OCI-LY7 (cell line): Measurements from ENCODE around the gene C6orf120. TPM values are rescaled to one million over a fixed set of nuclear protein-coding genes. Genes with fewer than 3 reads are reported as not detected.

Source experiments
- BruUV-seq: library from RNA; stranded (reverse); fragments of 400-500 nt; replicated peaks from 2 replicates; lab custom pipeline; 2021; lab: Mats Ljungman, UMichigan
- CTCF ChIA-PET: fragments of 300-600 bp; sonication (Branson Sonifier 250); formaldehyde crosslinking; loops from one replicate; lab custom pipeline; 2022; ENCODE audit warnings: antibody characterized with exemption; ENCODE audit not compliant: unreplicated experiment; lab: Charles Lee
- POLR2A ChIA-PET: fragments of 300-600 bp; sonication (Branson Sonifier 250); formaldehyde crosslinking; loops from one replicate; lab custom pipeline; 2022; ENCODE audit warnings: antibody characterized with exemption; lab: Charles Lee
- DNase-seq: peaks from one replicate; pipeline ENCODE4 v3.0.0-alpha.2; 2015; ENCODE audit warnings: low spot score
- H2AFZ ChIP-seq: fragments of 200-600 bp; sonication (generic), shearing (Covaris generic); 2 replicates; pipeline ENCODE4 v1.6.1; 2014; ENCODE audit warnings: mild to moderate bottlenecking, antibody characterized with exemption, low read length, moderate library complexity
- H3K27ac ChIP-seq: fragments of 200-600 bp; sonication (generic); 2 replicates; pipeline ENCODE4 v1.5.1; 2014; ENCODE audit warnings: mixed run types, low read depth, mild to moderate bottlenecking, moderate library complexity, low read length, inconsistent platforms; ENCODE audit not compliant: poor library complexity, severe bottlenecking
- H3K36me3 ChIP-seq: fragments of 200-600 bp; sonication (generic); 2 replicates; pipeline ENCODE4 v1.6.1; 2014; ENCODE audit warnings: mild to moderate bottlenecking, antibody characterized with exemption, low read length, moderate library complexity, mixed read lengths; ENCODE audit not compliant: insufficient read depth
- H3K4me1 ChIP-seq: fragments of 200-600 bp; sonication (generic); 2 replicates; pipeline ENCODE4 v1.5.1; 2014; ENCODE audit warnings: mild to moderate bottlenecking, low read length; ENCODE audit not compliant: insufficient read depth, poor library complexity, severe bottlenecking
- H3K4me2 ChIP-seq: fragments of 200-600 bp; sonication (generic); 2 replicates; pipeline ENCODE4 v1.6.1; 2014; ENCODE audit warnings: mild to moderate bottlenecking, low read length
- H3K4me3 ChIP-seq: fragments of 200-600 bp; sonication (generic); 2 replicates; pipeline ENCODE4 v1.5.1; 2014; ENCODE audit warnings: mild to moderate bottlenecking, low read depth, low read length; ENCODE audit not compliant: poor library complexity, severe bottlenecking
- H3K79me2 ChIP-seq: fragments of 200-600 bp; sonication (generic); 2 replicates; pipeline ENCODE4 v1.6.1; 2016; ENCODE audit warnings: low read depth, mild to moderate bottlenecking, low read length, moderate library complexity, mixed read lengths; ENCODE audit not compliant: insufficient read depth
- H3K9me2 ChIP-seq: fragments of 200-600 bp; sonication (generic); 2 replicates; pipeline ENCODE4 v1.6.1; 2016; ENCODE audit warnings: mild to moderate bottlenecking, low read length, mixed read lengths; ENCODE audit not compliant: insufficient read depth
- H3K9me3 ChIP-seq: fragments of 200-600 bp; sonication (generic); 2 replicates; pipeline ENCODE4 v1.6.1; 2014; ENCODE audit warnings: mild to moderate bottlenecking, mixed run types, low read length, mixed read lengths
- H4K20me1 ChIP-seq: fragments of 200-600 bp; sonication (generic); 2 replicates; pipeline ENCODE4 v1.6.1; 2014; ENCODE audit warnings: mild to moderate bottlenecking, antibody characterized with exemption, low read length, moderate library complexity, mixed read lengths; ENCODE audit not compliant: insufficient read depth
- CTCF ChIP-seq: fragments of 200-600 bp; sonication (generic); conservative IDR thresholded peaks from 2 replicates; pipeline ENCODE4 v1.5.1; 2014; ENCODE audit warnings: mild to moderate bottlenecking, antibody characterized with exemption, low read length, moderate library complexity, mixed read lengths
- EZH2phosphoT487 ChIP-seq: fragments of 200-600 bp; sonication (generic); IDR thresholded peaks from 2 replicates; pipeline ENCODE4 v1.6.1; 2018; ENCODE audit warnings: low read depth, borderline replicate concordance, mild to moderate bottlenecking, mixed run types, antibody characterized with exemption, low read length, moderate library complexity, mixed read lengths
- intact Hi-C: fragments of 100-400 bp; cut with micrococcal nuclease; formaldehyde crosslinking; loops from one replicate; pipeline ENCODE4 v1.10.0; 2022; ENCODE audit not compliant: unreplicated experiment
- total RNA-seq, 2 experiments: library from RNA; depleted of rRNA in 1 of 2; stranded (reverse); fragments of >200 nt in 1 of 2; shearing (Covaris generic) in 1 of 2; gene quantifications; 2 replicates each; pipeline ENCODE4 v1.2.3, GENCODE V29; 2014 to 2022

C6orf120 gene
- total RNA-seq, 2 experiments from 2014 or later, result 19.0 to 30.3 TPM

GRCh38 chr6:169691260-169691659 lies 10.7 kb upstream of the C6orf120 start:
- ChIA-PET CTCF (no interaction called here), POLR2A (interaction anchor here (0.7 kb wide), 1 partner anchor 11 kb away, joined by 4 read pairs; the partner anchor contains the start of genes C6orf120 and WDR27)
- no peak overlapping the region for H2AFZ ChIP-seq
- TF ChIP-seq CTCF, result no peak
- no peak for TF ChIP-seq EZH2phosphoT487
- no peaks in the 10 kb centered on the region for H4K20me1 ChIP-seq
- no TSS peak for BruUV-seq
- no peaks in the 10 kb centered on the region for H3K9me2 ChIP-seq
- H3K27ac ChIP-seq, result no peak overlapping the region
- intact Hi-C loops, result no loop called here
- H3K4me3 ChIP-seq, result no peak overlapping the region
- H3K4me1 ChIP-seq, result no peaks in the 10 kb centered on the region
- peaks cover 24% of the 10 kb centered on the region for H3K9me3 ChIP-seq
- H3K4me2 ChIP-seq, result no peak overlapping the region
- 0 out of 2 replicates have a peak, but pooled peaks cover 6% of the 10 kb centered on the region for H3K79me2 ChIP-seq
- H3K36me3 ChIP-seq, result peaks cover 75% of the 10 kb centered on the region
- DNase-seq, result no peak

GRCh38 chr6:169692516-169692915 lies 9.4 kb upstream of the C6orf120 start:
- H3K4me3 ChIP-seq, result no peak overlapping the region
- no peaks in the 10 kb centered on the region for H4K20me1 ChIP-seq
- no peak for DNase-seq
- H2AFZ ChIP-seq, result no peak overlapping the region
- no peak for TF ChIP-seq CTCF
- TF ChIP-seq EZH2phosphoT487, result no peak
- no peaks in the 10 kb centered on the region for H3K9me2 ChIP-seq
- H3K9me3 ChIP-seq, result peaks cover 12% of the 10 kb centered on the region; the same call in 1 of the 2 replicates
- H3K79me2 ChIP-seq, result 0 out of 2 replicates have a peak, but pooled peaks cover 6% of the 10 kb centered on the region
- no TSS peak for BruUV-seq
- H3K4me2 ChIP-seq, result no peak overlapping the region
- intact Hi-C loops, result no loop called here
- no peak overlapping the region for H3K27ac ChIP-seq
- ChIA-PET CTCF (interaction anchor here (0.5 kb wide), 1 partner anchor 31 kb away, joined by 3 read pairs; no protein-coding TSS in a partner anchor), POLR2A (interaction anchor here (0.7 to 1.2 kb wide), 3 partner anchors 11 to 264 kb away, joined by 3 to 4 read pairs (median 3); no protein-coding TSS in a partner anchor)
- H3K4me1 ChIP-seq, result no peaks in the 10 kb centered on the region
- H3K36me3 ChIP-seq, result peaks cover 71% of the 10 kb centered on the region

GRCh38 chr6:169695131-169695530 lies 6.8 kb upstream of the C6orf120 start:
- DNase-seq, result no peak
- CTCF ChIA-PET, result no interaction called here
- no peak overlapping the region for H2AFZ ChIP-seq
- BruUV-seq, result no TSS peak
- no peak for TF ChIP-seq EZH2phosphoT487
- no peak for TF ChIP-seq CTCF
- peaks cover 68% of the 10 kb centered on the region for H3K36me3 ChIP-seq
- no peak overlapping the region for H3K4me3 ChIP-seq
- POLR2A ChIA-PET, result no interaction called here
- no peak overlapping the region for H3K4me2 ChIP-seq
- H3K9me2 ChIP-seq, result no peaks in the 10 kb centered on the region
- H3K4me1 ChIP-seq, result peaks cover 2% of the 10 kb centered on the region
- peaks cover 12% of the 10 kb centered on the region; the same call in 1 of the 2 replicates for H3K79me2 ChIP-seq
- H3K9me3 ChIP-seq, result peaks cover 9% of the 10 kb centered on the region; the same call in 1 of the 2 replicates
- peaks cover 3% of the 10 kb centered on the region; the same call in 1 of the 2 replicates for H4K20me1 ChIP-seq
- intact Hi-C loops, result no loop called here
- H3K27ac ChIP-seq, result no peak overlapping the region
